Activated naive CD4-positive, alpha-beta T cell treated with anti-CD3 and anti-CD28 coated beads for 36 hours (primary cell): Measurements from ENCODE around the gene VPS13C. TPM values are rescaled to one million over a fixed set of nuclear protein-coding genes. Genes with fewer than 3 reads are reported as not detected.

ENCODE experiments used
- CTCF ChIA-PET: fragments of 350-600 bp; sonication (Branson Sonifier 250); formaldehyde crosslinking; loops from one replicate; lab custom pipeline; 2021; ENCODE audit warnings: antibody characterized with exemption; lab: Charles Lee
- DNase-seq: peaks from one replicate; pipeline ENCODE4 v3.0.0-alpha.2; 2020
- H3K27ac Mint-ChIP-seq: one replicate; pipeline ENCODE4 v1.8.0; 2021; ENCODE audit warnings: mild to moderate bottlenecking, mixed read lengths
- H3K27me3 Mint-ChIP-seq: one replicate; pipeline ENCODE4 v1.8.0; 2021; ENCODE audit warnings: low read depth, mixed read lengths
- H3K36me3 Mint-ChIP-seq: one replicate; pipeline ENCODE4 v1.8.0; 2021; ENCODE audit warnings: low read depth, mixed read lengths
- H3K4me1 Mint-ChIP-seq: one replicate; pipeline ENCODE4 v1.8.0; 2021; ENCODE audit warnings: low read depth, mixed read lengths
- H3K4me3 Mint-ChIP-seq: one replicate; pipeline ENCODE4 v1.8.0; 2021; ENCODE audit warnings: mild to moderate bottlenecking, moderate library complexity, mixed read lengths
- H3K9me3 Mint-ChIP-seq: one replicate; pipeline ENCODE4 v1.8.0; 2021; ENCODE audit warnings: mixed read lengths
- intact Hi-C: fragments of 100-400 bp; cut with micrococcal nuclease; formaldehyde crosslinking; loops from one replicate; pipeline ENCODE4 v1.15.1; 2023
- total RNA-seq, 2 experiments: library from RNA; stranded (reverse); gene quantifications; one replicate each; pipeline ENCODE4 v1.2.3, GENCODE V29; 2021

VPS13C gene
- total RNA-seq: 10 to 100 TPM; 37.4 to 38.0 TPM

DNA sequence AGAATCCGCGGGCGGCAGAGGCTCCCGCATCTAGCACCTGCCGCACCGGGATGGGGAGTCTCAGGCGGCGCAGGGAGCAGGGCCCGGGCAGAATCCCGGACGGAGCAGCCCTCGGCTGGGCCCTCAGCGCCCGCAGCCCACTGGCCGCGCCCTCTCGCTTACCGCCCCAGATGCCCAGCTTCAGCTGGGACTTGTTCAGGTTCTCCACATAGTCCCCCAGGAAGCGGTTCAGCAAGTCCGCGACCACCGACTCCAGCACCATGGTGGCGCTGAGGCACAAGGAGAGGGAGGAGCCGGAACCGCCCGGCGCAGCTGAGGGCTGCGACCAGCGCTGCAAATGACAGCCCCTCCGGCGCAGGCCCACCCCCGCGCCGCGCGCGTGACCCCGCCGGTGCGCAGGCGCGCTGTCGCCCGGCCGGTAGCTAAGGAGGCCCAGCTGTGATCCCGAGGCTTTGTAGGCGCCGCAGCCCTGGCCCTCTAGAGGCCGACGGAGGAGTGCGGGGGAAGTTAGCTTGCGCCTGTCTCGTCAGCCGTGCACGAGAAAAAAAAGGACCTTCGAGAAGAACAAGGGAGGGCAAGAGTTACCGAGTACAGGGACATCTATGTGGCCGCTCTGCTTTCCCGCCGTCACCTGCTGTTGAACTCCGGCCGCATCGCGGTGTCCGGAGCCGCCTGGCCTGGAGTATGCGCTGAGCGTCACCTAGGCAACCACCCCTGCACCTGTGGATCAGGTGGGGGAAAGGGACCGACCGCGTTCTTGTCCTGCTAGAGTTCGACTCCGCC is at the start of gene VPS13C:
VPS13C (minus strand) TSS at position 335 of the 783 bp plus-strand sequence; CDS start at position 262, 73 bp downstream.
- CTCF ChIA-PET: interaction anchor here (0.6 to 3.0 kb wide), 12 partner anchors 9 to 93 kb away, joined by 3 to 9 read pairs (median 3); no protein-coding TSS in a partner anchor
- peak; percentile 90 for DNase-seq
- H3K27me3 Mint-ChIP-seq: no peaks in the 10 kb centered on the region
- H3K4me1 Mint-ChIP-seq: peaks cover 49% of the 10 kb centered on the region
- intact Hi-C loops: loop anchor here (1.0 to 10.0 kb wide), 7 partner anchors 8 to 1476 kb away; no protein-coding TSS in a partner anchor
- H3K9me3 Mint-ChIP-seq: no peaks in the 10 kb centered on the region
- peak within 1 kb of the TSS; percentile 88 for H3K4me3 Mint-ChIP-seq
- H3K36me3 Mint-ChIP-seq: peaks cover 2% of the 10 kb centered on the region
- peak within 1 kb of the TSS; percentile 86 for H3K27ac Mint-ChIP-seq

- Mint-ChIP-seq H3K4me1 (peaks cover 16% of the 10 kb centered on the region), H3K9me3 (no peaks in the 10 kb centered on the region)
- CTCF ChIA-PET: interaction anchor here (1.6 kb wide), 1 partner anchor 9 kb away, joined by 3 read pairs; no protein-coding TSS in a partner anchor
Observed at GRCh38 chr15:62109437-62109836, 49.2 kb upstream of the VPS13C start.

DNA sequence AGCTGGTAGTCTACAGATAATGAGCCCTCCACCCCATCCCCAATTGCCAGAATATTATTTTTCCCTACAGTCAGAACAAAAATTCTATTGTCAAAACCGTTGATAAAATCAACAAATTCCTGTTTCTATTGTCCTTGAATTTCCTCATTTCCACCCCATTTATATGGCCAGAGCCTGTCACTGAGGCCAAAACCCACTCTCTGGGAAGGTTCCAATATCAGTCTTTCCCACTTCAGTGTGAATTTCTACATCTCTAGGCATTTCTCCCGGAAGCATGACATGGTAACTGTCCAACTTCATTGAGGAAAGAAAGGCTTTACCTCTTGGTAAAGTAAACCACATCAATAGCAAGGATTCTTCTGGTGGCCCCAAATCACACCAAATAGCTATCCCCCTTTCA is 48.2 kb upstream of the VPS13C start:
- H3K4me3 Mint-ChIP-seq: no peak overlapping the region
- intact Hi-C loops: no loop called here
- no peak for DNase-seq
- peaks cover 16% of the 10 kb centered on the region for H3K4me1 Mint-ChIP-seq
- no peaks in the 10 kb centered on the region for H3K36me3 Mint-ChIP-seq
- peaks cover 10% of the 10 kb centered on the region for H3K27me3 Mint-ChIP-seq
- H3K27ac Mint-ChIP-seq: no peak overlapping the region
- H3K9me3 Mint-ChIP-seq: no peaks in the 10 kb centered on the region
- CTCF ChIA-PET: no interaction called here

More at GRCh38 chr15:62109437-62109836, 49.2 kb upstream of the VPS13C start:
- Mint-ChIP-seq H3K27me3 (peaks cover 11% of the 10 kb centered on the region), H3K36me3 (no peaks in the 10 kb centered on the region), H3K27ac (no peak overlapping the region), H3K4me3 (no peak overlapping the region)
- DNase-seq: no peak
- intact Hi-C loops: no loop called here

DNA sequence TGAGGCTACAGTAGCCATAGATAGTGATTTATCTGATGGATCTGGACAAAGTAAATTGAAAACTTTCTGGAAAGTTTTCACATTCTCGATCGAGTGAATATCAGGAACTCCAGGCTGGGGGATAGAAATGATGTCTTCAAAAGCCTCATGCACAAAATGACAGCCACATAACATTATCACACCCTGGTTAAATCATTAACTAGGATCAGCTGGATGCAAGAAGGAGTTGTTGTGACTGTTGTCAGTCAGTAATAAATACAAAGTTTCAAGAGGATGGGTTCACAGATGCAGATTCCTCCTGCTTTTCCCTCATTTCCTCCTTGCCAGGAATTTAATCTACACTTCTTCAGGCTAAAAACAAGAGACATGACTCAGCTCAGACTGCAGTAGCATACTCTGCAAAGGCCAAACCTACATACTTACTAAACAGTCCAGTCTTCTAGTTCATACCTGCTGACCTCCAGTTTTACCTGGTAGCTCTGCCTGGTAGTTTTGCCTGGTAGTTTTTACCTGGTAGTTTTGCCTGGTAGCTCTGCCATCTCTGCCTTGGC is 47.4 kb upstream of the VPS13C start:
- CTCF ChIA-PET: interaction anchor here (0.7 kb wide), 1 partner anchor 52 kb away, joined by 4 read pairs; no protein-coding TSS in a partner anchor
- DNase-seq: no peak
- Mint-ChIP-seq H3K9me3 (no peaks in the 10 kb centered on the region), H3K4me1 (peaks cover 16% of the 10 kb centered on the region), H3K36me3 (no peaks in the 10 kb centered on the region), H3K27me3 (peaks cover 8% of the 10 kb centered on the region), H3K4me3 (no peak overlapping the region), H3K27ac (no peak overlapping the region)
- intact Hi-C loops: no loop called here

DNA sequence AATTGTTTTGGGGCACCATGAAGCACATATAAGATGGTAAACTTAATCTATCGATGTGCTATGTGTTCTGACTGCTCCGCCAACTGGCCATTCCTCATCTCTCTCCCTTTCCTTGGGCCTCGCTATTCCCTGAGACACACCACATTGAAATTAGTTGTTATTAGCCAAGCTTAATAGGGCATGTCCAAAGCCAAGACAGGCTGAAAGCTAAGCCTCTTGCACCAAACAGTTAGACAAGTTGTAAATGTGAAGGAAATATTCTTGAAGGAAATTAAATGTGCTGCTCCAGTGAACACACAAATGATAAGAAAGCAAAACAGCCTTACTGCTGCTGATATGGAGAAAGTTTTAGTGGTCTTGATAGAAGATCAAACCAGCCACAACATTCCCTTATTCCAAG is 45.8 kb upstream of the VPS13C start:
- Mint-ChIP-seq H3K4me1 (peaks cover 13% of the 10 kb centered on the region), H3K27ac (no peak overlapping the region), H3K36me3 (no peaks in the 10 kb centered on the region), H3K27me3 (peaks cover 7% of the 10 kb centered on the region), H3K4me3 (no peak overlapping the region), H3K9me3 (no peaks in the 10 kb centered on the region)
- intact Hi-C loops: no loop called here
- CTCF ChIA-PET: no interaction called here
- DNase-seq: no peak

GRCh38 chr15:62105266-62105665 is 45.0 kb upstream of the VPS13C start:
- Mint-ChIP-seq H3K27ac (no peak overlapping the region), H3K4me1 (peaks cover 5% of the 10 kb centered on the region), H3K9me3 (no peaks in the 10 kb centered on the region), H3K27me3 (peaks cover 7% of the 10 kb centered on the region), H3K4me3 (no peak overlapping the region), H3K36me3 (no peaks in the 10 kb centered on the region)
- no peak for DNase-seq
- CTCF ChIA-PET: no interaction called here
- intact Hi-C loops: no loop called here

DNA sequence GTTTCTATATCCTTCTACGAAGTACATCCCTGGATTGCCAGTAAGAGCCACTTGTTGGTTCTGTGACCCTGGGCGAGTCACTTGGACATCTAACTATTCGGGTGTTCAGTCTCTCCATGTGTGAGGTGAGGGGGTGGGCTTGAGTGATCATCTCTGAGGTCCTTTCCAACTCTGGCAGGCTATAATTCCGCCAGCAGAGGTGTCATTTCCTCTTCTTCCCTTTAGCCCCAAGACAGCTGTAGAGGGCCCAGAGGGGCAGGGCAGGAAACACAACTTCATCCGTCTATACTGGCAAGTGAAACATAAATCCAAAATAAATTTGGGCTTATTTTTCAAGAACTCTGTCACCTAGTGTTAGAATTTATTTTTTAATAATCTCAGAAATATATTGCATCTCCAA is 44.6 kb upstream of the VPS13C start:
- peaks cover under 1% of the 10 kb centered on the region for H3K4me1 Mint-ChIP-seq
- H3K4me3 Mint-ChIP-seq: no peak overlapping the region
- no peaks in the 10 kb centered on the region for H3K9me3 Mint-ChIP-seq
- no peak overlapping the region for H3K27ac Mint-ChIP-seq
- peaks cover 7% of the 10 kb centered on the region for H3K27me3 Mint-ChIP-seq
- H3K36me3 Mint-ChIP-seq: no peaks in the 10 kb centered on the region
- DNase-seq: no peak
- CTCF ChIA-PET: interaction anchor here (1.1 kb wide), 1 partner anchor 33 kb away, joined by 3 read pairs; no protein-coding TSS in a partner anchor
- intact Hi-C loops: no loop called here

DNA sequence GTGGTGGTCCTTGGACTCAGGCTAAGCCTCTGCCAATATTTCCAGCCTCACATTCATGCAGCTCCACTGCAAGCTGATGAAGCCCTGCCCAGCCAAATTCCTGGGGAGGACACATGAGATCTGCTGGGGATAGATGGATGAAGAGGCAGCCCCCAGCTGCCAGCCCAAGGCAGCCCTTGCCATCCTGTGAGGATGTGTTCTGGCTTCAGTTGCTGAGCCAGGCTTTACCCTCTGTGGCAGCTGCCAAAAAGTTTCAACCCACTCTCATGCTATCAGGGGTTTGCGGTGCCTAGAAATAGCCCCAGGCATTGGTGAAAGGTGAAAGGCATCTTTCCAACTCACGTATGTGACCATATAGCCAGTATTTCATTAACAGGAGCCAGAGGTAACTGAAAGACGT is 44.2 kb upstream of the VPS13C start:
- Mint-ChIP-seq H3K9me3 (no peaks in the 10 kb centered on the region), H3K27ac (no peak overlapping the region), H3K36me3 (no peaks in the 10 kb centered on the region), H3K4me1 (no peaks in the 10 kb centered on the region), H3K4me3 (no peak overlapping the region), H3K27me3 (peaks cover 7% of the 10 kb centered on the region)
- intact Hi-C loops: no loop called here
- CTCF ChIA-PET: interaction anchor here (0.5 to 1.1 kb wide), 4 partner anchors 30 to 58 kb away, joined by 3 to 4 read pairs (median 3); no protein-coding TSS in a partner anchor
- DNase-seq: no peak

GRCh38 chr15:62103431-62103830 is 43.2 kb upstream of the VPS13C start:
- Mint-ChIP-seq H3K27me3 (peaks cover 11% of the 10 kb centered on the region), H3K9me3 (no peaks in the 10 kb centered on the region), H3K36me3 (no peaks in the 10 kb centered on the region), H3K4me1 (no peaks in the 10 kb centered on the region), H3K27ac (no peak overlapping the region), H3K4me3 (no peak overlapping the region)
- no peak for DNase-seq
- intact Hi-C loops: no loop called here
- CTCF ChIA-PET: interaction anchor here (0.8 kb wide), 2 partner anchors 29 to 50 kb away, joined by 3 to 4 read pairs; no protein-coding TSS in a partner anchor

GRCh38 chr15:62099094-62099601 is 38.9 kb upstream of the VPS13C start:
- Mint-ChIP-seq H3K27me3 (peaks cover 11% of the 10 kb centered on the region), H3K36me3 (no peaks in the 10 kb centered on the region), H3K4me3 (no peak overlapping the region), H3K4me1 (no peaks in the 10 kb centered on the region), H3K27ac (no peak overlapping the region), H3K9me3 (no peaks in the 10 kb centered on the region)
- no peak for DNase-seq
- intact Hi-C loops: no loop called here
- CTCF ChIA-PET: interaction anchor here (0.7 to 0.9 kb wide), 2 partner anchors 11 to 145 kb away, joined by 3 to 5 read pairs; no protein-coding TSS in a partner anchor

DNA sequence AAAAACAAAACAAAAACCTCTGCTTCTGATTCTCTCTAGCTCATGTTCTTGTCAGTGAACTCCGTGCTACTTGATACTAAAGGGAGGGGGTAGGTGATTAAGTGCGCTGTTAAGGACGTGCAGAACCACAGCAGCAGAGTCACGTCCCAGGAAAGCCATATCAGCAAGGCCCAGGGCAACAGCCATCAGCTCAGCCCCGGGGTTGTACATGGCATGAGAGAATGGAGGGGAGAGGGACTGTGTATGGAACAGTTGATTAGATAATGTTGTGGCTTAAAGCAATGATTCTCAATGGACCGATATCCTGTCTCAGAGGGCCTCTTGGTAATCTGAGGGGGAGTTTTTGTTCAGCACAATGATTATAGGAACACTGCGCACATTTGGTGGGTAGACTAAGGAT is 34.1 kb upstream of the VPS13C start:
- Mint-ChIP-seq H3K27ac (no peak overlapping the region), H3K9me3 (no peaks in the 10 kb centered on the region), H3K27me3 (peaks cover 3% of the 10 kb centered on the region), H3K36me3 (no peaks in the 10 kb centered on the region), H3K4me1 (no peaks in the 10 kb centered on the region), H3K4me3 (no peak overlapping the region)
- intact Hi-C loops: no loop called here
- CTCF ChIA-PET: no interaction called here
- DNase-seq: no peak

DNA sequence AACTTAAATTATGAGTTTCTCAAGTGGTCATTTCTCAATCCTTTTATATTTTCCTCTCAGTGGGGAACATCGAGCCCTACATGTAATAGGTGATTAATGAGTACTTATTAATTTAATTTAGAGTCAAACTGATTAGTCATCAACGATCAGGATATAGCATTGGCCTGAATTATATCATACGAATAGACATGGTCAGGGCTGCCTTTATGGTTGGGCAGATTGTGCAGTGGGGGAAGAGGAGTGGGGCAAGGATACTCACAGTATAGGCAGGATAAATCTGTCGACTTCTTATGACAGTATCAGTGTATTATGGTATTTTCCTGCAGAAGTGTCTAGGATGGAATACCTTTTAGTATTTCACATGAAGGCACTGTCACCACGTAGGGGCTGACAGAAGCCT is 33.6 kb upstream of the VPS13C start:
- H3K4me1 Mint-ChIP-seq: no peaks in the 10 kb centered on the region
- H3K4me3 Mint-ChIP-seq: no peak overlapping the region
- CTCF ChIA-PET: no interaction called here

More for the DNA sequence above, 33.6 kb upstream of the VPS13C start:
- intact Hi-C loops: no loop called here
- H3K36me3 Mint-ChIP-seq: no peaks in the 10 kb centered on the region
- no peaks in the 10 kb centered on the region for H3K9me3 Mint-ChIP-seq
- DNase-seq: no peak
- H3K27me3 Mint-ChIP-seq: no peaks in the 10 kb centered on the region
- no peak overlapping the region for H3K27ac Mint-ChIP-seq
